Osteoblast (primary cell): ENCODE results near the gene NOP14. TPM values are rescaled to one million over a fixed set of nuclear protein-coding genes. Genes with fewer than 3 reads are reported as not detected.

ENCODE experiments used
- DNase-seq: peaks from one replicate; pipeline ENCODE4 v3.0.0; 2011; ENCODE audit warnings: low spot score, mixed read lengths; ENCODE audit not compliant: insufficient read length; ENCODE audit errors: missing footprints
- H2AFZ ChIP-seq: 2 replicates; pipeline ENCODE4 v1.6.0; 2011; ENCODE audit warnings: mild to moderate bottlenecking, low read length
- H3K27ac ChIP-seq: 2 replicates; pipeline ENCODE4 v1.5.1; 2011; ENCODE audit warnings: mild to moderate bottlenecking, low read depth, low read length, moderate library complexity
- H3K27me3 ChIP-seq: 2 replicates; pipeline ENCODE4 v1.6.0; 2012; ENCODE audit warnings: mild to moderate bottlenecking, control low read depth, inconsistent platforms, low read length, moderate library complexity; ENCODE audit not compliant: insufficient read depth
- H3K36me3 ChIP-seq: 2 replicates; pipeline ENCODE4 v1.5.1; 2011; ENCODE audit warnings: mild to moderate bottlenecking, low read length, control low read depth, moderate library complexity; ENCODE audit not compliant: insufficient read depth
- H3K4me1 ChIP-seq: 2 replicates; pipeline ENCODE4 v1.5.1; 2011; ENCODE audit warnings: mild to moderate bottlenecking, low read length, control low read depth, moderate library complexity; ENCODE audit not compliant: insufficient read depth
- H3K4me2 ChIP-seq: 2 replicates; pipeline ENCODE4 v1.6.0; 2011; ENCODE audit warnings: mild to moderate bottlenecking, low read length; ENCODE audit not compliant: insufficient read depth
- H3K4me3 ChIP-seq: fragments of 200-600 bp; sonication (generic); 3 replicates; pipeline ENCODE4 v1.5.1; 2012; ENCODE audit warnings: mild to moderate bottlenecking, low read length, inconsistent platforms; ENCODE audit not compliant: insufficient read depth
- H3K79me2 ChIP-seq: 2 replicates; pipeline ENCODE4 v1.6.0; 2012; ENCODE audit warnings: mild to moderate bottlenecking, low read length, control low read depth, inconsistent platforms; ENCODE audit not compliant: insufficient read depth
- H3K9me3 ChIP-seq: 2 replicates; pipeline ENCODE4 v1.5.1; 2011; ENCODE audit warnings: low read depth, low read length, control low read depth
- H4K20me1 ChIP-seq: 2 replicates; pipeline ENCODE4 v1.6.0; 2012; ENCODE audit warnings: mild to moderate bottlenecking, low read length, control low read depth; ENCODE audit not compliant: insufficient read depth
- total RNA-seq: library from RNA; depleted of rRNA; stranded (reverse); fragments of >200 nt; gene quantifications from 2 replicates; pipeline ENCODE4 v1.2.3, GENCODE V29; 2012
- TF ChIP-seq, protein P1 (sequence below): IDR thresholded peaks from 2 replicates; pipeline ENCODE4 v1.5.1; 2011; ENCODE audit warnings: mild to moderate bottlenecking, low read depth, low read length, moderate library complexity; ENCODE audit errors: extremely low read depth

NOP14 gene
- total RNA-seq, 1 donor = 30.0 TPM

DNA sequence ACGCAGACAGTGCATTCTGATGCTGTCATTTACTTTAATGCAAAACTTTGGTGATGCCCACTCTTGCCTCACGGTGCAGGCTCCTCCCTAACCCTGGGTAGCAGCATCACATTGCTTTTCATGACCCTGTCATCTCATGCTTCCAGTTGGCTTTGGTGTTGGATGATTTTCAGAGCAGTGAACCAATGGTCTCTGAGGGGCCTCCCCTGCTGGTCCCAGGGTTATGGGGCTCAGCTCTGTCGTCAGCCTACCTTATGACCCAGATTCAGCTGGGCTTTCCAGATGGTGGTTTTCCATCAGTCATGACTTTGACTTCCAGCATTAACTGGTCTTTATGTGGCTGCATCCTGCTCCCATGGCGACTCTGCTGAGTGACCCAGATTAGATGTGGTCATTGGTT, 56.0 kb downstream of the NOP14 start:
- TF ChIP-seq, protein P1, sequence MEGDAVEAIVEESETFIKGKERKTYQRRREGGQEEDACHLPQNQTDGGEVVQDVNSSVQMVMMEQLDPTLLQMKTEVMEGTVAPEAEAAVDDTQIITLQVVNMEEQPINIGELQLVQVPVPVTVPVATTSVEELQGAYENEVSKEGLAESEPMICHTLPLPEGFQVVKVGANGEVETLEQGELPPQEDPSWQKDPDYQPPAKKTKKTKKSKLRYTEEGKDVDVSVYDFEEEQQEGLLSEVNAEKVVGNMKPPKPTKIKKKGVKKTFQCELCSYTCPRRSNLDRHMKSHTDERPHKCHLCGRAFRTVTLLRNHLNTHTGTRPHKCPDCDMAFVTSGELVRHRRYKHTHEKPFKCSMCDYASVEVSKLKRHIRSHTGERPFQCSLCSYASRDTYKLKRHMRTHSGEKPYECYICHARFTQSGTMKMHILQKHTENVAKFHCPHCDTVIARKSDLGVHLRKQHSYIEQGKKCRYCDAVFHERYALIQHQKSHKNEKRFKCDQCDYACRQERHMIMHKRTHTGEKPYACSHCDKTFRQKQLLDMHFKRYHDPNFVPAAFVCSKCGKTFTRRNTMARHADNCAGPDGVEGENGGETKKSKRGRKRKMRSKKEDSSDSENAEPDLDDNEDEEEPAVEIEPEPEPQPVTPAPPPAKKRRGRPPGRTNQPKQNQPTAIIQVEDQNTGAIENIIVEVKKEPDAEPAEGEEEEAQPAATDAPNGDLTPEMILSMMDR = no peak
- DNase-seq = no peak
- no peak overlapping the region for H3K4me2 ChIP-seq
- no peak overlapping the region for H3K27ac ChIP-seq
- peaks cover 8% of the 10 kb centered on the region for H4K20me1 ChIP-seq
- no peaks in the 10 kb centered on the region for H3K9me3 ChIP-seq
- H3K36me3 ChIP-seq = peaks cover 86% of the 10 kb centered on the region
- H3K4me1 ChIP-seq = no peaks in the 10 kb centered on the region
- no peak overlapping the region for H3K4me3 ChIP-seq
- peaks cover 9% of the 10 kb centered on the region for H3K79me2 ChIP-seq
- no peaks in the 10 kb centered on the region for H3K27me3 ChIP-seq
- no peak overlapping the region for H2AFZ ChIP-seq

DNA sequence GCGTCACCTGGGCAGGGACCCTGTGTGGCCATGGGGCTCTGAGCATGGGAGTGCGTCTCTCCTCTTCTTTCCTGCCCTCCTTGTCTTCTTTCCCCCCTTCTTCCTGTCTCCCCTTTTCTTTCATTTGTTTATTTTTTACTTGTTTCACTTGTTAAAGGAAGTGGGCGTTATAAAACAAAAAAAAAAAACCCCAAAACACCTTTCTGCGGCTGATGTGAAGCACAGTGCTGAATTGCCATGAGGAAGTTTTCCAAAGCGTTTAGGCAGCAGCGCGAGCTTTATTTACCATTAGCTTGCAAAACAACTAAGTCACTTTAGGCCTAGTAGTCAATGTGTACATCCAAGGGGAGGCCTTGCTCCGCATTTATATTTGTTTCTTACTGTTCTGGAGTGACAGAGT, 57.0 kb downstream of the NOP14 start:
- no peaks in the 10 kb centered on the region for H3K9me3 ChIP-seq
- H4K20me1 ChIP-seq = peaks cover 4% of the 10 kb centered on the region
- H3K4me2 ChIP-seq = no peak overlapping the region
- H3K36me3 ChIP-seq = peaks cover 79% of the 10 kb centered on the region
- no peak overlapping the region for H3K4me3 ChIP-seq
- TF ChIP-seq, protein P1 = no peak
- no peak overlapping the region for H2AFZ ChIP-seq
- H3K27ac ChIP-seq = no peak overlapping the region
- no peaks in the 10 kb centered on the region for H3K27me3 ChIP-seq
- no peaks in the 10 kb centered on the region for H3K4me1 ChIP-seq
- peaks cover 9% of the 10 kb centered on the region for H3K79me2 ChIP-seq
- DNase-seq = no peak

DNA sequence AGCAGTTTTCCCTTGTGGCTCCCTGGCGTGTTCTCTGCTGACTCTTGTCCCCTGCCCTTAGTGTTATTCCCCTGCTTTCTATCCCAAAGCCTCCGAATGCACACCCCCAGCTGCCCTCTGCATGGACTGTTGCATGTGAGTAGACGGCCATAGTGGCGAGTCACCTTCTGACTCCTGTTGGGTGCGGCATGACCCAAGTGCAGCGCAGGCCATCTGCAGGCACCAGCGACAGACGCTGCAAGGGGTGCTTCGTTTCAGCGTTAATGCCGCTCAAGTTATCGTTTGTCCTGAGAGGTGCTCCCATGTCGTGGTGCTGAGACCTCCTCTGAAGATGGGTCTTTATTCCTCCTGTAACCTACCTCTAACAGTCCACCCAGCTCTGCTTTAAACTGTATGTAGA, 57.7 kb downstream of the NOP14 start:
- H3K36me3 ChIP-seq = peaks cover 77% of the 10 kb centered on the region
- peaks cover 9% of the 10 kb centered on the region for H3K79me2 ChIP-seq
- H3K27me3 ChIP-seq = no peaks in the 10 kb centered on the region
- no peak overlapping the region for H3K27ac ChIP-seq
- H3K4me3 ChIP-seq = no peak overlapping the region
- DNase-seq = no peak
- TF ChIP-seq, protein P1 = no peak
- H3K4me1 ChIP-seq = no peaks in the 10 kb centered on the region
- H4K20me1 ChIP-seq = peaks cover 4% of the 10 kb centered on the region
- no peak overlapping the region for H2AFZ ChIP-seq
- no peaks in the 10 kb centered on the region for H3K9me3 ChIP-seq
- H3K4me2 ChIP-seq = no peak overlapping the region

DNA sequence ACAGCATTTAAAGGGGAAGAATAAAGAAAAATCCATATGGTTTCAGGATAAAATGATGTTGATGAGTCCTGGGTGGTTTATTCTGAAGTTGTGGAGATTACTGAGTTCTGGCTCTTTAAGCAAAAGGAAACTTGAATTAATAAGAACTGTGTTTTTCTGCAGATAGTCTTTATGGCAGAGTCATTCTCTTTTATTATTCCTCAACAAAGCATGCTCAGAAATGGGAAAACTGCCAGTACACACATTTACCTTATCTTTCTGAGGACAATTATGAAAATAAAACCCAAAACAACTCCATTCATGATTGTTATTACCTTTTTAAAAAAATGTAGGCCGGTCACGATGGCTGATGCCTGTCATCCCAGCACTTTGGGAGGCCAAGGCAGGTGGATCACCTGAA, 61.1 kb downstream of the NOP14 start:
- no peak overlapping the region for H3K4me3 ChIP-seq
- H3K79me2 ChIP-seq = peaks cover 15% of the 10 kb centered on the region
- peaks cover 4% of the 10 kb centered on the region for H4K20me1 ChIP-seq
- no peaks in the 10 kb centered on the region for H3K4me1 ChIP-seq
- TF ChIP-seq, protein P1 = no peak
- H3K4me2 ChIP-seq = no peak overlapping the region
- no peak for DNase-seq
- no peak overlapping the region for H2AFZ ChIP-seq
- H3K27me3 ChIP-seq = no peaks in the 10 kb centered on the region
- H3K9me3 ChIP-seq = no peaks in the 10 kb centered on the region
- peaks cover 75% of the 10 kb centered on the region for H3K36me3 ChIP-seq
- H3K27ac ChIP-seq = no peak overlapping the region
